ENCODE measurements around the gene GLYR1.
A peak's percentile ranks its signal among the peaks of the same experiment; 100 is the strongest.

Gene GLYR1

DNA sequence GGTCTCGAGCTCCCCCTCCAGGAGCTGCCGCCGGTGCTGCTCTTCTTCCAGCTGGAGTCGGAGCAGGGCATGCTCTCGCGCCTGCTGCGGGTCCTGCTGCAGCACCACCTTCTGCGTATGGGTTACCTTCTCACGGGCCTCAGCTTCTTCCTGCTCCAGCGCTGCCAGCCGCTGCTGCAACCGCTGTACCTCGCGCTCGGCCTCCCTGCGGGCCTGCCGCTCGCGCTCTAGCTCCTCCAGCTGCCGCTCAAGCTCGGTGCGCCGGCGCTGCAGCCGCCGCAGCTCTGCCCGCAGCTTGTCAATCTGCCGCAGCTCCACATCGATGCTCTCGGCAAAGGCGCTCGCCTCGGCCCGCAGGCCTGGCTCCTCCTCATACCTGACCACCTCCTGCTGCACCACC is 37.1 kb upstream of the GLYR1 start:
- H3K36me3 Mint-ChIP-seq = peaks cover 70% of the 10 kb centered on the region
- DNase-seq (ENCODE audit: low spot score in 2 of 2) (no peak), ATAC-seq (no peak)
- no peaks in the 10 kb centered on the region for H3K9me3 Mint-ChIP-seq
- peaks cover 16% of the 10 kb centered on the region for H3K4me1 Mint-ChIP-seq
- no peak overlapping the region for H3K27ac Mint-ChIP-seq
- no peak overlapping the region for H3K4me3 Mint-ChIP-seq

DNA sequence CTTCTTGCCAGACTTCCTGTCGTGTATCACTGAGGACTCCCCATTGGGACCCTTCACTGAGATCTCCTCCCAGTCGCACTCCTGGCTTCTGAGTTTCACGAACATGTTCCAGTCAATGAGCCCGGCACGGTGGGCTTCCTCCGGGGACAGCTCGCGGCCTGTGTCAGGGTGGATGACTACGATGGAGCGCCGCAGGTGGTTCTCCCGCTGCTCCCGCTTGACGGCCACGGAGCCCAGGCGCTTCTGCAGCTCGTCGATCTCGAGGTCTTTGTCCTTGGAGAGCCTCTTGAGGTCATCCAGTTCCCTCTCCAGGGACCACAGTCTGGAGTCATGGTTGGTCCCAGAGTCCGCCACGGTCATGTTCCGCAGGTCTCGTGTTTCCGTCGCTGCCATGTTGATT is 36.4 kb upstream of the GLYR1 start:
- Mint-ChIP-seq H3K27ac (no peak overlapping the region), H3K4me1 (peaks cover 16% of the 10 kb centered on the region), H3K36me3 (peaks cover 73% of the 10 kb centered on the region), H3K9me3 (no peaks in the 10 kb centered on the region), H3K4me3 (no peak overlapping the region)
- ATAC-seq (no peak), DNase-seq (ENCODE audit: low spot score in 2 of 2) (no peak)

DNA sequence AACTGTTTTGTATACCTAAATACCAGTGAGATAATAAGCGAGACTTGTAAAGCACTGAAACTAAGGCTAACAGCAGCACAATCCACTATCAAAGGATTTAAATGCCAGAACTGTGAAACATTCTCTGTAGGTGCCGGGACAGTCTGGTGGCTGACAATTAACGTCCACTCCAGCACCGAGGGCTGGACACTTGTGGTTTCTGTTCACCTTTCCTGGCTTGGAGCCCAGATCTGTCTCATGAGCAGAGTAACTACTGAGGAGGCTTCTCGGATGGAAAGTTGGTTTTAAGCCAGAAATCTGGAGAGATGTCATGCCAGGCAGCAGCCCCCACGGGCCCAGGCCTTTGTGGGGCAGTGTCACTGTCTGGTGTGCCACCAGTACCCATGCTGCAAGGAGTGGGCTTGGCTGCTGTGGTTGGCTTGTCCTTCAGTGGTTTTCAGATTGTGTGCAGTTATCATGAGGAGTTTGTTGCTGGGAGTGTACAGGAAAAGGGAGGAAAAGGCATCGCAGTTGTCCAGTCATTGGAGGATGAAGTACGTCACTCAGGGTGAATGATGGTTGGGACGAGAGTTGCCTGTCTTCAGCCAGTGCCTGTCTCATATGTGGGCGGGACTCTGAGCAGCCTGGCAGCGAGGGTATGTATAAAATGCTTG is 35.7 kb upstream of the GLYR1 start:
- Mint-ChIP-seq H3K9me3 (no peaks in the 10 kb centered on the region), H3K36me3 (peaks cover 78% of the 10 kb centered on the region), H3K4me3 (no peak overlapping the region), H3K27ac (no peak overlapping the region), H3K4me1 (peaks cover 16% of the 10 kb centered on the region)
- ATAC-seq (no peak), DNase-seq (ENCODE audit: low spot score in 2 of 2) (no peak)

DNA sequence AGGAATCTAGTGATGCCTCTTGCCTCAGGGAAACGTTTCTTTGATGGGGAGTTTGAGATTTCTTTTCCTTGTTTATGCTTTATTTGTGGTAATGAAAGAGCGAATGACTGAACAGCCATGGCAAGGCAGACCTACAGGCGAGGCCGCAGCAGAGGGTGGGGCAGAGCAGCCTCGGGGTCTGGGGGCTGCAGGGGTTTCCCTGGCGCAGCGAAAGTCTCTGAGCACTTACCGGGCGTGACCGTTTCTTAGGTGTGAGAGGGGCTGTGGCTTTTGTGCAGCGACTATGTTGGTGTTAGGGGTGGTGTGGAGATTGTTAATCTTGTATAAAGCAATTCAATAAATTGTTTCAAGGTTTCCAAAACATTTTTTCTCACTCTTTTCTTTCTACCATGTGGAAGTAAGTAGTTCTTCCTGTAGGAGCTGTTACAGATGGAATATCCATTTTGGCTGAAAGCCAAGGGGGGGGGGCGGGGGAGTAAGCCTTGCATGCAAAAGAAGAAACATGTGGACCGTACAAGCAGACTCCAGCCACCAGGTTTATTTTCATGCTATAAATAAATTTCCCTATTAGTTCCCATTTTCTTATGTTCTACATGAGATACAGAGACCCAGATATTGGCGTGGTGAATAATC is 35.0 kb upstream of the GLYR1 start:
- Mint-ChIP-seq H3K4me3 (no peak overlapping the region), H3K27ac (no peak overlapping the region), H3K36me3 (peaks cover 84% of the 10 kb centered on the region), H3K9me3 (no peaks in the 10 kb centered on the region), H3K4me1 (peaks cover 16% of the 10 kb centered on the region)
- ATAC-seq (no peak), DNase-seq (ENCODE audit: low spot score in 2 of 2) (no peak)

DNA sequence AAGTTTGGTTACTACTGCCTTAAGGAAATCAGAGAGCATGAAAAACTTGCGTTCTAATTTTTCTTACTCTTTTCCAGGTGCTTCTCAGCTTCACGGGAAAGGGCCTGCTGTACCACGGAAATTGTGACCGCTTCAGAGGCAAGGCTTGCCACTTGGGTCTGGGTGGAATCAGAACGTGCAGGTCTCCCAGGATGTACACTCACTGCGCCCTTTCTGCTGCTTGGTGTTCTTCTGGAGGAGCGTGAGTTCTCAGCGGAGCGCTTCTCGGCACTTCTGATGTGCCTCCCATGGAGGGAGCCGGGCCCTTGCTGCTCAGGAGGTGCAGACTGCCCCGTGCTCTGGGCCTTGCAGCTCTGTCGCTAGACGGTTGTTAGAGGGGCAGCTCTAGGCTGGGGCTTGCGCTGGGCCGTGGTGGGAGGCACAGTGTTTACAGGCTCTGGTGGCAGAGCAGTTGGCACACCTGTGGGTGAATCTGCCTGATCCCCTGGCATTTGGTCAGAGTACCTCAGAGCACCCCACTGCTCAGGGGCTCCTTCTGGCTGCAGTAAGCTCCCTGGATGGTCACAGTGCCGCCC is 33.0 kb upstream of the GLYR1 start:
- ATAC-seq (no peak), DNase-seq (ENCODE audit: low spot score in 2 of 2) (no peak)
- Mint-ChIP-seq H3K27ac (no peak overlapping the region), H3K4me1 (peaks cover 6% of the 10 kb centered on the region), H3K36me3 (peaks cover 89% of the 10 kb centered on the region), H3K4me3 (no peak overlapping the region), H3K9me3 (no peaks in the 10 kb centered on the region)

DNA sequence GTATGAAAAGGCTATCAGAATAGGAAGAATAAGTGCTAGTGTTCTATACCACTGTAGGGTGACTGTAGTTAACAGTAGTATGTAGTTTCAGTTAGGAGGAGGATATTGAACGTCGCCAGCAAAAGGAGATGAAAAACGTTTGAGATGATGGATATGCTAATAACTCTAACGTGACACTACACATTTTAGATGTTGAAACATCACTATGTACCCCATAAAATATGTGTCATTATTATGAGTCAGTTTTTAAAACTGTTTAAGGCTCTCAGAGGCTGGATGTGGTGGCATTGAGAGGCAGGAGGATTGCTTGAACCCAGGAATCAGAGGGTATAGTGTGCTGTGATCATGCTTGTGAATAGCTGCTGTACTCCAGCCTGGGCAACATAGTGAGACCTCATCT is 32.0 kb upstream of the GLYR1 start:
- no peak for ATAC-seq
- Mint-ChIP-seq H3K27ac (no peak overlapping the region), H3K4me3 (no peak overlapping the region), H3K4me1 (no peaks in the 10 kb centered on the region), H3K36me3 (peaks cover 89% of the 10 kb centered on the region), H3K9me3 (no peaks in the 10 kb centered on the region)
- DNase-seq (ENCODE audit: low spot score in 2 of 2) = no peak

DNA sequence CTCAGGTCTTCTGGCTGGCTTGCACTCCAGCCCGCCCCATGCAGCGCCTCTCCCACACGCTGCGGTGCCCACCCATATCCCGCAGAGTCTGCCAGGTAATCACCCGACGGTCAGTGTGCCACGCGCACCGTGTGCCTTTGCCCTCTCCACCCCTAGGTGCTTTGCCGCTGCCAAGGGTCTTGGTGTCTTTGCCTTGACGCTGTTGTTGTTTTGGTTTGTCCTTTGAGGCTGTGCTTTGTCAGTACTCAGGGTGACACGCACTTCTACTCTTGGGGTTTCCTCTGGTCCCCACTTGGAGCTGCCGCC is 30.2 kb upstream of the GLYR1 start:
- ATAC-seq = no peak
- peaks cover 89% of the 10 kb centered on the region for H3K36me3 Mint-ChIP-seq

DNA sequence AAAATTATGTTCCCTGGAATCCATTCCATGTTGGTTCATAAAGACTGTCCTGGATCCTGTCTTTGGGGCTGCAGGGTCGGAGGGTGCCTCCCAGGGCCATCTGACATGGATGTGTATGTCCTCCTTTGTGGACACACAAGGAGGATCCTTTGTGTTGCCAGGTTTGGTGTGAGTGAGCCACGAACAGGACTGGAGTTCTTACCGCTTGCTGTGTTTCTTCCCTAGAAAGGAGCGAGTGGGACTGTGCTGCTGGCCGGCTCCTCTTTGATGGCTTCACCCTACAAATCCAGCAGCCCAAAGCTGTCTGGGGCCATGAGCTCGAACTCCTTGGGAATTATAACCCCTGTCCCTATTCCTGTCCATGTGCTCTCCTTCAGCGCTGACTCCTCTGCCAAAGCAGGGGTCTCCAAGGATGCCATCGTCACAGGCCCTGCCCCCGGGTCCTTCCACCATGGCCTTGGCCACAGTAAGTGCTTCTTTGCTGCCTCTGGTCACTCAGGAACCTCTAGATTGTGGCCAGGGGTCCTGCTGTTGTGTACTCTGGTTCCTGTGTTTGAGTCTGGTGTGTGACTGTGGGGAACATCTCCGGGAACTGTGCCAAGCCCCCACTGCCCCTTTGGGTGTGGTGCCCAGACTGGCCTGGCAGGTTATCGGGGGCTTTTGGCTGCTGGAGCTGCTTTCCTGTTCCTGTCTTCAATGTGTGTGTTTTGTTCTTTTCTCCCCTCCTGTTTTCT is 29.7 kb upstream of the GLYR1 start:
- H3K27ac Mint-ChIP-seq = peak overlapping the region; percentile 54
- no peaks in the 10 kb centered on the region for H3K4me1 Mint-ChIP-seq
- H3K36me3 Mint-ChIP-seq = peaks cover 89% of the 10 kb centered on the region
- ATAC-seq = no peak
- no peak for DNase-seq (ENCODE audit: low spot score in 2 of 2)
- H3K4me3 Mint-ChIP-seq = no peak overlapping the region
- no peaks in the 10 kb centered on the region for H3K9me3 Mint-ChIP-seq

More for the DNA sequence above, 30.2 kb upstream of the GLYR1 start:
- peak overlapping the region; percentile 54 for H3K27ac Mint-ChIP-seq
- no peaks in the 10 kb centered on the region for H3K9me3 Mint-ChIP-seq
- H3K4me3 Mint-ChIP-seq = no peak overlapping the region
- DNase-seq (ENCODE audit: low spot score in 2 of 2) = no peak
- no peaks in the 10 kb centered on the region for H3K4me1 Mint-ChIP-seq

DNA sequence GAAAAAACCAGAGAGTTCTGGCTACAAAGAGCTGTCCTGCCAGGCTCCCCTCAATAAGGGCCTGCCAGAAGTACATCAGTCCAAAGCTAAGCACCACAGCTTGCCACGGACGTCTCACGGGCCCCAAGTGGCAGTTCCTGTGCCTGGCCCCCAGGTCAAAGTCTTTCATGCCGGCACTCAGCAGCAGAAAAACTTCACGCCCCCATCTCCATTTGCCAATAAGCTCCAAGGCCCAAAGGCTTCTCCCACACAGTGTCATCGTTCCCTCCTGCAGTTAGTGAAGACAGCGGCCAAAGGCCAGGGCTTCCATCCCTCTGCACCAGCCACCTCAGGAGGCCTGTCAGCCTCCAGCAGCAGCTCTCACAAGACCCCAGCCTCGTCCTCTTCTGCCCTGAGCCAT is 27.6 kb upstream of the GLYR1 start:
- no peaks in the 10 kb centered on the region for H3K9me3 Mint-ChIP-seq
- H3K4me1 Mint-ChIP-seq = peaks cover 4% of the 10 kb centered on the region
- ATAC-seq = no peak
- H3K4me3 Mint-ChIP-seq = no peak overlapping the region
- DNase-seq (ENCODE audit: low spot score in 2 of 2) = no peak
- peak overlapping the region; percentile 16 for H3K27ac Mint-ChIP-seq
- H3K36me3 Mint-ChIP-seq = peaks cover 95% of the 10 kb centered on the region

DNA sequence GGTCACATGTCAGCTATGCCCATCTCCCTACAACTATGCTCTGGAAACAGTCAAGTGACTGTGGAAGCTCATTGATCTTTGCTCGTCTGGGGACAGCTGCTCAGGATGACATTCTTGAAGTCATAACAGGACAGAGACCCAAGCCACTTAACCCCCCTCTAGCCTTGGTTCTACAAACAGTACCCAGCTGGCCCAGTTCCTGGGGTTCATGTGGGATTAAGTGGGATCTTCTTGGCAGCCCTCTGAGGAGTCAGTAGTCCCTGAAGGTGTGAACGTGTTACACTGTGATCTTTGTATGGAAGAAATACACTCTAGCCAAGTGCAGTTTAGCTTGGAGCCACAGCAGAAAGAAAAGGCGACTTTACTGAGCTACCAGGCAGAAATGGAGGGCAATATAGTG is 26.0 kb upstream of the GLYR1 start:
- Mint-ChIP-seq H3K9me3 (no peaks in the 10 kb centered on the region), H3K36me3 (peaks cover 95% of the 10 kb centered on the region)
- no peak for ATAC-seq

DNA sequence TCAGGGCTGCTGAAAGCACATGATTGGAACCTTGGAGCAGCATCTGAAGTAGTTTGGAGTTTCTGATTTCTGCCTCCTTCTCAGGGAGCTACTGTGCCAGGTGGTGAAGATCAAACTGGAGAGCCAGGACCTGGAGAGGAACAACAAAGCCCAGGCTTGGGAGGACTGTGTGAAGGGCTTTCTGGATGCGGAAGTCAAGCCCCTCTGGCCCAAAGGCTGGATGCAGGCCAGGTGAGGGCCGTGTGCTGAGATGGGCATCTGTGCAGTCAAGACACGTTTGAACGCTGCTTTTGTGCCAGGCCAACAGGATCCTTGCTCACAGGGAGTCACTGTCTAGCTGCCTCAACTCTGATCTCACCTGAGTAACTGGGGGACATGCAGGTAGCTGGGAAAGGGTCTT is 24.0 kb upstream of the GLYR1 start:
- ATAC-seq (no peak), DNase-seq (ENCODE audit: low spot score in 2 of 2) (no peak)
- peaks cover 92% of the 10 kb centered on the region for H3K36me3 Mint-ChIP-seq
- H3K9me3 Mint-ChIP-seq = no peaks in the 10 kb centered on the region
- no peak overlapping the region for H3K27ac Mint-ChIP-seq
- H3K4me1 Mint-ChIP-seq = peaks cover 29% of the 10 kb centered on the region
- H3K4me3 Mint-ChIP-seq = no peak overlapping the region

More for the DNA sequence above, 26.0 kb upstream of the GLYR1 start:
- H3K4me1 Mint-ChIP-seq = peaks cover 16% of the 10 kb centered on the region
- no peak overlapping the region for H3K4me3 Mint-ChIP-seq
- H3K27ac Mint-ChIP-seq = no peak overlapping the region
- DNase-seq (ENCODE audit: low spot score in 2 of 2) = no peak

DNA sequence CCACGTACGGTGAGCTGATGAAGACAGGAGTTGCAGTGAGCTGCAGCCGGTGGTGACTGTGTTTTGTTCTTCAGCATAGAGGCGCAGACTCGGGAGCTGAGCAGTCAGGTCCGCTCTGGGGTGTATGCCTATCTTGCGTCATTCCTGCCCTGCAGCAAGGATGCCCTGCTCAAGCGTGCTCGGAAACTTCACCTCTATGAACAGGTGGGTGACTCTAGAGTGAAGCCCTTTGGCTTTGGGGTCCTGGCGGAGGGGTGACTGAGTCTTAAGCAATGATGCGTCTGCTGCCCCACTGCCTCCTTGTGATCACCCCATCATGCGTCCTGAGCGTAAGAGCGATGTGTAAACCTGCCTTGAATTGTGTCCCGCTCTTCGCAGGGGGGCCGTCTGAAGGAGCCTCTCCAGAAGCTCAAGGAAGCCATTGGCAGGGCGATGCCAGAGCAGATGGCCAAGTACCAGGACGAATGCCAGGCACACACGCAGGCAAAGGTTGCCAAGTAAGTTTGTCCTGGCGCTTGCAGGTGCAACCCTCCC is 23.1 kb upstream of the GLYR1 start:
- DNase-seq (ENCODE audit: low spot score in 2 of 2) (no peak), ATAC-seq (peak; percentile 34)
- peaks cover 29% of the 10 kb centered on the region for H3K4me1 Mint-ChIP-seq
- no peak overlapping the region for H3K27ac Mint-ChIP-seq
- H3K4me3 Mint-ChIP-seq = no peak overlapping the region
- H3K9me3 Mint-ChIP-seq = no peaks in the 10 kb centered on the region
- H3K36me3 Mint-ChIP-seq = peaks cover 86% of the 10 kb centered on the region

DNA sequence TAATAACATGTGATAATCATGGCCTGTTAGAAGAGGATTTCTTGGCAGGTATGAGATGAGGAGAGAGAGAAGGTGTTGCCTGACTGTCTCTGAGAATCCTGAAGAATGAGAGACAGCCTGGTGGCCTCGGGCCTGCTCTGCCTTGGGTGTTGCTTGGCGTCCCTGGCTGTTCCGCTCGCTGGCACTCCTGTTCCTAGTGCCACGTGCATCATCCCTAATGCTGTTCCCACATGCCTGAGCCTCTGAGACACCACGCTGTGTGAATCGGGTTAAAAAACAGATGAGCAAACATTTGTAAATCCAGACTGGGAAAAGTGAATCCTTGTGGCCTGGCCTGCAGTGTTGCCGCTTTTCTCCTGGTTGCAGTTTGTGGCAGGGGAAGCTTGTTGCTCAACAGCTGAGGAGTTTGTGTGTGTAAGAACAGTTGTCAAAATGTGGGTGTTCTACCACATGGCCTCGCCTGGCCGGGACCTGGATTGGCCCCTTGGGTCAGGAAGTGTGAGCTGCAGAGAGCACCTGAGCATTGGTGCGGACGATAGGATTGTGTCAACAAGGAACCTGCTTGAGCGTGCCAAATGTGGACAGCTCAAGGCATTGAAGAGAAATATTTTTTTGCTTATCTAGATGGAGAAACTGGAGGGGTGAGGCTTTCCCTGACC is 22.2 kb upstream of the GLYR1 start:
- peaks cover 83% of the 10 kb centered on the region for H3K36me3 Mint-ChIP-seq
- DNase-seq (ENCODE audit: low spot score in 2 of 2) (no peak), ATAC-seq (no peak)
- peaks cover 29% of the 10 kb centered on the region for H3K4me1 Mint-ChIP-seq
- H3K4me3 Mint-ChIP-seq = no peak overlapping the region
- H3K27ac Mint-ChIP-seq = peak overlapping the region; percentile 55
- H3K9me3 Mint-ChIP-seq = no peaks in the 10 kb centered on the region

DNA sequence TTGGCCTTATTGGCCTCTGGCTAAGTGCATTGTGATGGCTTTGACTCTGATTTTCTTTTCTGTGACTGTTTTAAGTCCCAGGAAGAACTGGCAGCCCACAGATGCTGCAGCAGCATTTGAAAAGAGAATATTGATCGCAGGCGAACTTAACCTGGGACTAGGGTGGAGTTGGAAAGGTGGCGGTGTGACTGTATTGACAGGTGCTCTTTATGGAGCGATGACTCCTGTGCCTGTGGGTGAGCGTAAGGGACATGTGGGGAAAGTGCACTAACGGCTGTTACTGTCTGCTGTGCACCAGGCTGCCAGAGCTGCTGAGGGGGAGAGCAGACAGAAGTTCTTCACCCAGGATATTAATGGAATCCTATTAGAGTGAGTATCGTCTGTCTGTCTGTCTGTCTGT is 21.4 kb upstream of the GLYR1 start:
- Mint-ChIP-seq H3K36me3 (peaks cover 83% of the 10 kb centered on the region), H3K4me1 (peaks cover 29% of the 10 kb centered on the region), H3K27ac (peak overlapping the region; percentile 55), H3K9me3 (no peaks in the 10 kb centered on the region), H3K4me3 (no peak overlapping the region)
- no peak for ATAC-seq
- DNase-seq (ENCODE audit: low spot score in 2 of 2) = no peak

DNA sequence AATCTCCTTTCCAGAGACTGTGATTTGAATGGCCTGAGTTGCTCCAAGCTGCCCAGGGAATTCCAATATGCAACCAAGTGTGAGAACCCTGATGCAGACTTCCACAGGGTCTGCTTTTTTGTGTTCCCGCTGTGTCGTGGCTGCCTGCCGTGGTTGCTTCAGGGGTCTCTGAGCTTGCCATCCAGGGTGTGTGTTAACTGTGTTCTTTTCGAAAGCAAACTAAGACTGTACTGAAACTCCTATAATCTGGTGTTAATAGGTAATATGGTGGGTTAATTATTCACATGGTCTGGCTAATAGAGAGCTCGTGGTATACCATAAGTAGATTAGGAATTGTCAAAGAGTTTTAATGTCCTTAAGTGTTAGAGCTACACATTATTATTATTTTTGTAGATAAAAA is 20.9 kb upstream of the GLYR1 start:
- DNase-seq (ENCODE audit: low spot score in 2 of 2) (no peak), ATAC-seq (no peak)
- H3K36me3 Mint-ChIP-seq = peaks cover 83% of the 10 kb centered on the region
- peaks cover 29% of the 10 kb centered on the region for H3K4me1 Mint-ChIP-seq
- H3K27ac Mint-ChIP-seq = peak overlapping the region; percentile 55
- H3K4me3 Mint-ChIP-seq = no peak overlapping the region
- H3K9me3 Mint-ChIP-seq = no peaks in the 10 kb centered on the region

All from stimulated activated effector memory CD8-positive, alpha-beta T cell treated with anti-CD3 and anti-CD28 coated beads, Interleukin-12 subunit alpha, Interleukin-12 subunit beta, amount 100 ng/mL, for 72 hours (primary cell).